Small intestine (tissue), 7 donors: ENCODE measurements around the gene KCNN1. TPM values are rescaled to one million over a fixed set of nuclear protein-coding genes. Genes with fewer than 3 reads are reported as not detected.

ENCODE experiments used
- DNase-seq, 2 donors: peaks; one replicate each; pipeline versions ENCODE4 v3.0.0 to v3.0.0-alpha.2; 2013
- FAIRE-seq: peaks from 2 replicates; lab custom pipeline; 2012; peaks lifted over from hg19 to GRCh38; lab: Jason Lieb, UNC
- H3K27ac ChIP-seq, 3 donors: one replicate each; pipeline ENCODE4 v1.5.1; 2013; ENCODE audit warnings: low read length in 2 of 3, mild to moderate bottlenecking in 2 of 3, control low read depth in 1 of 3, inconsistent platforms in 1 of 3, low read depth in 1 of 3, moderate library complexity in 1 of 3
- H3K27me3 ChIP-seq, 3 donors: one replicate each; pipeline ENCODE4 v1.6.1; 2013; ENCODE audit warnings: low read length in 3 of 3, inconsistent platforms in 1 of 3; ENCODE audit not compliant: control insufficient read depth in 3 of 3, insufficient read depth in 3 of 3
- H3K36me3 ChIP-seq, 3 donors: one replicate each; pipeline ENCODE4 v1.6.1; 2013; ENCODE audit warnings: low read length in 3 of 3, inconsistent platforms in 1 of 3, low read depth in 1 of 3, mild to moderate bottlenecking in 1 of 3, moderate library complexity in 1 of 3; ENCODE audit not compliant: control insufficient read depth in 3 of 3, insufficient read depth in 2 of 3
- H3K4me1 ChIP-seq, 3 donors: one replicate each; pipeline ENCODE4 v1.6.1; 2013; ENCODE audit warnings: low read length in 2 of 3, inconsistent platforms in 1 of 3, low read depth in 1 of 3, mild to moderate bottlenecking in 1 of 3, moderate library complexity in 1 of 3; ENCODE audit not compliant: control insufficient read depth in 3 of 3, insufficient read depth in 2 of 3
- H3K4me3 ChIP-seq, 3 donors: one replicate each; pipeline ENCODE4 v1.5.1; 2013; ENCODE audit warnings: low read length in 3 of 3, control low read depth in 1 of 3, inconsistent platforms in 1 of 3, low read depth in 1 of 3, mild to moderate bottlenecking in 1 of 3, moderate library complexity in 1 of 3
- H3K9me3 ChIP-seq, 2 donors: one replicate each; pipeline ENCODE4 v1.6.1; 2013; ENCODE audit warnings: low read depth in 1 of 2, low read length in 1 of 2; ENCODE audit not compliant: control insufficient read depth in 2 of 2, insufficient read depth in 1 of 2
- WGBS, 3 donors: extraction: QIAGEN DNeasy Blood & Tissue Kit; methylation state at CpG; one replicate each; pipeline ENCODE4 v1.1.7; 2013; 5-methylcytosine and 5-hydroxymethylcytosine counted together
- polyA plus RNA-seq, 4 donors: library from polyadenylated mRNA; stranded (reverse) in 3 of 4; unstranded in 1 of 4; fragments of 200-250 nt in 3 of 4; fragments of 120-200 nt in 1 of 4; gene quantifications; one replicate each; pipeline versions ENCODE4 v1.2.1 to v1.2.3, GENCODE V29; 2013
- donor health status: healthy with polysubstance abuse.
- donor health status: control.
- donor health status: control.
- donor health status: Bipolar disorder and iron deficiency.
- donor health status: healthy.

Gene KCNN1
- polyA plus RNA-seq, 4 donors, result 0.24 to 0.41 TPM; not detected in 2

DNA sequence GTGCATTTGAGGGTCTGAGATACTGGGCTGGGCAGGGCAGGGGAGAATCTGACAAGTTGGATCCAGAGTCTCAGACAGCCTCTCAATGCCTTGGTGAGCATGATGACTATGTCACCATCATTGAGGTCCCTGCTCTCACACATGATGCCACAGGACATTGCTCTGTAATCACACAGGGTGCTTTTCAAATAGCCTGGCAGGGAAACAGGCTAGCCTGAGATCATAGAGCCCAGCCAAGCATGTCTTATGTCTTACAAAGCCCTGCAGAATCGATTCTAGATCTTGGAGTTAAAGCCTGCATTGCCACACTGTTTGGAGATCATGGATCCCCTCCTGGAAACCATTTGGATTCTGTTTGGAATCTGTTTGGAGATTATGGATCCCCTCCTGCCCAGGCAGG lies 5.3 kb downstream of the KCNN1 start:
- Histone ChIP-seq H3K4me3 (no peak overlapping the region), H3K27ac (no peak overlapping the region), H3K27me3 (peaks cover 0 to 15% (median 2%) of the 10 kb centered on the region in 3 donors), H3K4me1 (peaks cover 0 to 5% (median 0%) of the 10 kb centered on the region in 3 donors), H3K9me3 (no peaks in the 10 kb centered on the region), H3K36me3 (no peaks in the 10 kb centered on the region)
- FAIRE-seq (no peak), DNase-seq (no peak)
- 54 to 76% (median 64%) methylated on average over 1 of the region's 1 CpG for WGBS, 3 donors

DNA sequence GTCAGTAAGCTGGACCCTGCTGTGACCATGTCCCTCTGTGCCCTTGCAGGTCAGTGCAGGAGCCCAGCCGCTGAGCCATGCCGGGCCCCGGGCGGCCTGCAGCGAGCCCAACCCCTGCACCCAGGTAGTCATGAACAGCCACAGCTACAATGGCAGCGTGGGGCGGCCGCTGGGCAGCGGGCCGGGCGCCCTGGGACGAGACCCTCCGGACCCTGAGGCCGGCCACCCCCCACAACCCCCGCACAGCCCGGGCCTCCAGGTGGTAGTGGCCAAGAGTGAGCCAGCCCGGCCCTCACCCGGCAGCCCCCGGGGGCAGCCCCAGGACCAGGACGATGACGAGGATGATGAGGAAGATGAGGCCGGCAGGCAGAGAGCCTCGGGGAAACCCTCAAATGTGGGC lies 6.9 kb downstream of the KCNN1 start:
- Histone ChIP-seq H3K27ac (no peak overlapping the region), H3K4me1 (no peaks in the 10 kb centered on the region), H3K27me3 (peaks cover 0 to 4% (median 0%) of the 10 kb centered on the region in 3 donors), H3K36me3 (no peaks in the 10 kb centered on the region), H3K4me3 (no peak overlapping the region), H3K9me3 (no peaks in the 10 kb centered on the region)
- 89 to 94% (median 92%) methylated on average over 19 to 23 of the region's 23 CpGs for WGBS, 3 donors
- DNase-seq (no peak), FAIRE-seq (no peak)

DNA sequence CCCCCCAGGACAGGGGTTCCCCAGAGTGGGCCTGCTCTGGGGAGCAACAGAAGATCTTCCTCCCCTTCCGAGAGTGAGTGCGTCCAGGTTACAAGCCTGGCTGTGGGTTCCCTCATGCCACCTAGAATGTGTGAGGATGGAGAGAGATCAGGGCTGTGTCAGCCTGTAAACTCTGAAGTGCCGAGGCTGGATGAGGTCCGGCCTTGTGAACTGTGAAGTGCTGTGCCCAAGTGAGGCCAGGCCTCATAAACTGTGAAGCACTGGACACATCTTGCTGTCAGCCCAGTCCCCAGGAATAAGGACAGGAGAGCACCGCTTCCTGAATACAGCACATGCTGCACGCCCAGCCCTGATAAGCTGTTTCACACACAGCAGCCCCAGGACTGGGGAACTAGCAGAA lies 7.6 kb downstream of the KCNN1 start:
- Histone ChIP-seq H3K9me3 (no peaks in the 10 kb centered on the region), H3K4me1 (no peaks in the 10 kb centered on the region), H3K27ac (no peak overlapping the region), H3K36me3 (no peaks in the 10 kb centered on the region), H3K4me3 (no peak overlapping the region), H3K27me3 (no peaks in the 10 kb centered on the region)
- DNase-seq, result no peak
- WGBS, 3 donors, result 78 to 85% (median 82%) methylated on average over 6 of the region's 6 CpGs
- FAIRE-seq, result no peak

DNA sequence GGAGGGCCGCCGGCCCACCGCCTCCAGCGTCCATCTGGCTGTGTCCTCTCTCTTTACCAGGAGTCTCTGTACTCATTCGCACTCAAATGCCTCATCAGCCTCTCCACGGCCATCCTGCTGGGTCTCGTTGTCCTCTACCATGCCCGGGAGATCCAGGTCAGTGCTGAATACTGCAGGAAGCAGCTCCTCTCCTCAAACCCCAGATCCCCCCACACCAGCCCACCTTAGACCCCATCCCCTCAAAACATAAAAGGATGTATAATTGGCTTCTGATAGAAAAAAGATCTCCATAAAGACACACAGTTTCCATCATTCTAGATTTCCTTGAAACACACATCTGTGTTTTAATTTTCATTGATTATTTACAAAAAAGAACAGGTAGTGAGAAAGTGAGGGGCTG lies 8.1 kb downstream of the KCNN1 start:
- H3K9me3 ChIP-seq, result no peaks in the 10 kb centered on the region
- H3K27me3 ChIP-seq, result no peaks in the 10 kb centered on the region
- DNase-seq, result no peak
- H3K27ac ChIP-seq, result no peak overlapping the region
- H3K4me1 ChIP-seq, result no peaks in the 10 kb centered on the region
- no peak overlapping the region for H3K4me3 ChIP-seq
- FAIRE-seq, result no peak
- H3K36me3 ChIP-seq, result no peaks in the 10 kb centered on the region
- whole genome bisulfite sequencing, 3 donors, result 82 to 89% (median 86%) methylated on average over 4 to 8 of the region's 8 CpGs

DNA sequence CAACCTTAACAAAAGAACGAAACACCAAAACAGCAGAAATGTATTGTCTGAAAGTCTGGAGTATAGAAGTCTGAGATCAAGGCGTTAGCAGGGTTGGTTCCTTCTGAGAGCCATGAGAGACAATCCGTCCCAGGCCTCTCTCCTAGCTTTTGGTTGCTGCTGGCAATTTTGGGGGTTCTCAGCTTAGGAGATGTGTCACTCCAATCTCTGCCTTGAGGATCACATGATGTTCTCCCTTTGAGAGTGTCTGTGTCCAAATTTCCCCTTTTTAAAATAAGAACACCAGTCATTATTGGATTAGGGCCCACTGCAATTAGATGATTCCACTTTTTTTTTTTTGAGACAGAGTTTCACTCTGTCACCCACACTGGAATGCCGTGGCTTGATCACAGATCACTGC lies 10.1 kb downstream of the KCNN1 start:
- DNase-seq (no peak), FAIRE-seq (no peak)
- no peak overlapping the region for H3K27ac ChIP-seq
- no peaks in the 10 kb centered on the region for H3K27me3 ChIP-seq
- H3K36me3 ChIP-seq, result no peaks in the 10 kb centered on the region
- no peaks in the 10 kb centered on the region for H3K9me3 ChIP-seq
- WGBS, 3 donors, result 69 to 81% (median 73%) methylated on average over 4 of the region's 4 CpGs
- H3K4me3 ChIP-seq, result no peak overlapping the region
- no peaks in the 10 kb centered on the region for H3K4me1 ChIP-seq

DNA sequence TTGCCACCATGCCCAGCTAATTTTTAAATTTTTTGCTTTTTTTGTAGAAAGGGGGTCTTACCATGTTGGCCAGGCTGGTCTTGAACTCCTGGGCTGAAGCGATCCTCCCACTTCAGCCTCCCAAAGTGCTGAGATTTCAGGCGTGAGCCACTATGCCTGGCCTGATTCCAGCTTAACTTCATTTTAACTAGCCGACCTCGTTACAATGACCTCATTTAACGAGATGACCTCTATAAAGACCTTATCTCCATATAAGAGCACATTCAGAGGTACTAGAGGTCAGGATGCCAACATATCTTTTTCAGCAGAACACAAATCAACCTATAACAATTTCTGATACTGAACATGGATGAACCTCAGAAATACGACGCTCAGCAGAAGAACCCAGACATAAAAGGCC lies 10.6 kb downstream of the KCNN1 start:
- Histone ChIP-seq H3K4me3 (no peak overlapping the region), H3K27me3 (no peaks in the 10 kb centered on the region), H3K9me3 (no peaks in the 10 kb centered on the region), H3K36me3 (peaks cover 0 to 3% (median 0%) of the 10 kb centered on the region in 3 donors), H3K4me1 (no peaks in the 10 kb centered on the region), H3K27ac (no peak overlapping the region)
- DNase-seq, result no peak
- WGBS, 3 donors, result 25 to 67% (median 37%) methylated on average over 7 of the region's 7 CpGs
- FAIRE-seq, result no peak

DNA sequence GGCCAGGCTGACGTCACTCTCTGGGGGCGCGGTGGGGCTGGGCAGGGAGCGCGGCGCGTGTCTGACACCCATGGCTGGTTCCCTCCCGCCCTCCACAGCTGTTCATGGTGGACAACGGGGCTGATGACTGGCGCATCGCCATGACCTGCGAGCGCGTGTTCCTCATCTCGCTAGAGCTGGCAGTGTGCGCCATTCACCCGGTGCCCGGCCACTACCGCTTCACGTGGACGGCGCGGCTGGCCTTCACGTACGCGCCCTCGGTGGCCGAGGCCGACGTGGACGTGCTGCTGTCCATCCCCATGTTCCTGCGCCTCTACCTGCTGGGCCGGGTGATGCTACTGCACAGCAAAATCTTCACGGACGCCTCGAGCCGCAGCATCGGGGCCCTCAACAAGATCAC lies 14.7 kb downstream of the KCNN1 start:
- 91 to 92% (median 91%) methylated on average over 38 of the region's 38 CpGs for WGBS, 3 donors
- H3K4me1 ChIP-seq, result no peaks in the 10 kb centered on the region
- no peak for FAIRE-seq
- H3K4me3 ChIP-seq, result no peak overlapping the region
- H3K27me3 ChIP-seq, result no peaks in the 10 kb centered on the region
- peaks cover 0 to 3% (median 0%) of the 10 kb centered on the region in 3 donors for H3K36me3 ChIP-seq
- DNase-seq, result no peak
- no peak overlapping the region for H3K27ac ChIP-seq
- H3K9me3 ChIP-seq, result no peaks in the 10 kb centered on the region

DNA sequence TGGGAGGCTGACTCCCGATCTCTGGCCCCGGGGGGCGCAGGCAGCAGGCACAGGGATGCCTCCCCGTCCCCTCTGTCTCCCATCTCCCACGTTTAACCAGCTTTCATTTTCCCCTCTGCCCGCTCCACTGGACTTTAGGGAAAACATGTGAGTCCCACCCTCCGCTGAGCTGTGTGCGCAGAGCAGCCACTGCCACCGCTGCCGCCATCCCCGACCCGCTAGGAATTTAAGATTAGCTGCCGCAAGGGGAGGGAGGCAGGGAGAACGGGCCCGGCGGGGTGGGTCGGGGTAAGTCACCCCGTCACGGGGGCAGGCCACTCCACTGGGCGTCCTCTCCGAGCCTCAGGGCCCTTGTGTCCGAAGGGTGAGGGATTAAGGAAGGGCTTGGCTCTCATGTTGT lies 15.5 kb downstream of the KCNN1 start:
- H3K36me3 ChIP-seq, result peaks cover 0 to 3% (median 0%) of the 10 kb centered on the region in 3 donors
- H3K4me1 ChIP-seq, result no peaks in the 10 kb centered on the region
- 81 to 84% (median 82%) methylated on average over 22 of the region's 22 CpGs for WGBS, 3 donors
- no peaks in the 10 kb centered on the region for H3K9me3 ChIP-seq
- no peak overlapping the region for H3K27ac ChIP-seq
- DNase-seq (no peak), FAIRE-seq (no peak)
- no peaks in the 10 kb centered on the region for H3K27me3 ChIP-seq
- no peak overlapping the region for H3K4me3 ChIP-seq
